GM20000 (cell line): ENCODE results near the gene GJB1.
"Not testable (repeated sequence)": the region's sequence is repeated elsewhere in the genome, so short reads cannot be mapped to it uniquely, and the experiment has no call there.

Experiments
- DNase-seq: peaks from one replicate; pipeline ENCODE4 v3.0.0; 2012; ENCODE audit warnings: low spot score
- TF ChIP-seq, protein P1 (sequence below): IDR thresholded peaks from 2 replicates; pipeline ENCODE4 v1.5.1; 2012; ENCODE audit warnings: mild to moderate bottlenecking, control low read depth; ENCODE audit errors: extremely low read depth, missing control alignments

The GJB1 gene

DNA sequence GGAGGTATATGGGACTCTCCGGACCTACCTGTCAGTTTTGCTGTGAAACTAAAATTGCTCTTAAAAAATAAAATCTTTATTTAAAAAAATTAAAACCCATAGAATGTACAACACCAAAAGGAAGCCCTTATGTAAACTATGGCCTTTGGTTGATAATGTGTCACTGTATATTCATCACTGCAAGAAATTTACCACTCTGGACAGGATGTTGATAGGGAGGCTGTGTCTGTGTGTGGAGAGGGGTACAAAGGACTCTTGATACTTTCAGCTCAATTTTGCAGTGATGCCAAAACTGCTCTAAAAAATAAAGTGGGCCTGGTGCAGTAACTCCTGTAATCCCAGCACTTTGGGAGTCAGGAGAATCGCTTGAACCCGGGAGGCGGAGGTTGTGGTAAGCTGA is 33.8 kb downstream of the GJB1 start:
- TF ChIP-seq, protein P1, sequence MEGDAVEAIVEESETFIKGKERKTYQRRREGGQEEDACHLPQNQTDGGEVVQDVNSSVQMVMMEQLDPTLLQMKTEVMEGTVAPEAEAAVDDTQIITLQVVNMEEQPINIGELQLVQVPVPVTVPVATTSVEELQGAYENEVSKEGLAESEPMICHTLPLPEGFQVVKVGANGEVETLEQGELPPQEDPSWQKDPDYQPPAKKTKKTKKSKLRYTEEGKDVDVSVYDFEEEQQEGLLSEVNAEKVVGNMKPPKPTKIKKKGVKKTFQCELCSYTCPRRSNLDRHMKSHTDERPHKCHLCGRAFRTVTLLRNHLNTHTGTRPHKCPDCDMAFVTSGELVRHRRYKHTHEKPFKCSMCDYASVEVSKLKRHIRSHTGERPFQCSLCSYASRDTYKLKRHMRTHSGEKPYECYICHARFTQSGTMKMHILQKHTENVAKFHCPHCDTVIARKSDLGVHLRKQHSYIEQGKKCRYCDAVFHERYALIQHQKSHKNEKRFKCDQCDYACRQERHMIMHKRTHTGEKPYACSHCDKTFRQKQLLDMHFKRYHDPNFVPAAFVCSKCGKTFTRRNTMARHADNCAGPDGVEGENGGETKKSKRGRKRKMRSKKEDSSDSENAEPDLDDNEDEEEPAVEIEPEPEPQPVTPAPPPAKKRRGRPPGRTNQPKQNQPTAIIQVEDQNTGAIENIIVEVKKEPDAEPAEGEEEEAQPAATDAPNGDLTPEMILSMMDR: no peak
- DNase-seq: no peak

DNA sequence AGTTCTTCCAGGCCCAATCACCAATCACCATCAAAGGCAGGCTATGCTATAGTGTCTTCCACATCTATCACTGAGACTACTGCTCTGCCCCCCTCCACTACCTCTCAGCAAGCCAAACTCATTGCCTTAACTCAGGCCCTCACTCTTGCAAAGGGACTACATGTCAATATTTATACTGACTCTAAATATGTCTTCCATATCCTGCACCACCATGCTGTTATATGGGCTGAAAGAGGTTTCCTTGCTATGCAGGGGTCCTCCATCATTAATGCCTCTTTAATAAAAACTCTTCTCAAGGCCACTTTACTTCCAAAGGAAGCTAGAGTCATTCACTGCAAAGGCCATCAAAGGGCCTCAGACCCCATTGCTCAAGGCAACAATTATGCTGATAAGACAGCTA is 45.6 kb downstream of the GJB1 start:
- DNase-seq: not testable (repeated sequence)

DNA sequence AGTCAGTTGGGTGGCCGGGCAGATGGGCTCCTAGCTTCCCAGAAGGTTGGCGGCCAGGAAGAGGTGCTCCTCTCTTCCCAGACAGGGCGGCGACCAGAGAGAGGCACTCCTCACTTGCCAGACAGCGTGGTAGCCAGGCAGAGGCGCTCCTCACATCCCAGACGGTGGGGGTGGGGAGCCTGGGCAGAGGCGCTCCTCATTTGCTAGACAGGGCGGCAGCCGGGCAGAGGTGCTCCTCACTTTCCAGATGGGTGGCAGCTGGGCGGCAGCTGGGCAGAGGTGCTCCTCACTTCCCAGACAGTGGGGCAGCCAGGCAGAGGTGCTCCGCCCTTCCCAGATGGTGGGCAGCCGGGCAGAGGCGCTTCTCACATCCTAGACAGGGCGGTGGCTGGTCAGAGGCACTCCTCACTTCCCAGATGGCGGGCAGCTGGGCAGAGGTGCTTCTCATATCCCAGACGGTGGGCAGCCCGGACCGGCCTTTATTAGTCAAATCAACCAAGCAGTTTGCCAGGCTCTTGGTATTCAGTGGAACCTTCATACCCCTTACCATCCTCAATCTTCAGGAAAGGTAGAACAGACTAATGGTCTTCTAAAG is 46.9 kb downstream of the GJB1 start:
- TF ChIP-seq, protein P1: no peak
- no peak for DNase-seq

DNA sequence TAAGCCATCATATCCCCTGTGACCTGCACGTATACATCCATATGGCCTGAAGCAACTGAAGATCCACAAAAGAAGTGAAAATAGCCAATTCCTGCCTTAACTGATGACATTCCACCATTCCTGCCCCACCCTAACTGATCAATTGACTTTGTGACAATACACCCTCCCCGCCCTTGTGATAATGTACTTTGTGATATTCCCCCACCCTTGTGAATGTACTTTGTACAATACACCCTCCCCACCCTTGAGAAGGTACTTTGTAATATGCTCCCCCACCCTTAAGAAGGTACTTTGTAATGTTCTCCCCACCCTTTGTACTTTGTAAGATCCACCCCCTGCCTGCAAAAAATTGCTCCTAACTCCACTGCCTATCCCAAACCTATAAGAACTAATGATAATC is 49.3 kb downstream of the GJB1 start:
- DNase-seq: not testable (repeated sequence)
